Measurements from ENCODE around the gene ABCC10. TPM values are rescaled to one million over a fixed set of nuclear protein-coding genes. Genes with fewer than 3 reads are reported as not detected.
"Not testable (repeated sequence)": the region's sequence is repeated elsewhere in the genome, so short reads cannot be mapped to it uniquely, and the experiment has no call there.

ABCC10 gene
- total RNA-seq, 4 donors from 2014 or later = 0.59 to 35.5 (median 10.7) TPM

DNA sequence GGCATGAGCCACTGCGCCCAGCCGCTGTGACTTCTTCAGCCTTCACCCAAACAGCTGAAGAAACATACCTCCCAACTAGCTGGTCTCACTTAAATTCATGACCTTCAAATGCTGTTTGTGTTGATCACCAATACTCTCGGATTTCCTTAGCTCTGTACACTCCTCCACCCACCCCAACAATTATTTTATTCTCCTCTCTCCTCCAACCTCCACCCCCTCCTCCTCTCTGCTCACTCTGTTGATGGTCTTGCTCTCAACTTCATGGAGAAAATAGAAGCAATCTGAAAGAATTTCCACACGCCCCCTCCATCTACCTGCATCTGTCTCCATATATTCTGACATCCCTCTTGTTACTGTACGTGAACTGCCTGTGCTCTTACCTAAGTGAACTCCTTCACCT, 34.6 kb downstream of the ABCC10 start:
- H3K36me3 ChIP-seq = no peaks in the 10 kb centered on the region
- TF ChIP-seq, protein P1, sequence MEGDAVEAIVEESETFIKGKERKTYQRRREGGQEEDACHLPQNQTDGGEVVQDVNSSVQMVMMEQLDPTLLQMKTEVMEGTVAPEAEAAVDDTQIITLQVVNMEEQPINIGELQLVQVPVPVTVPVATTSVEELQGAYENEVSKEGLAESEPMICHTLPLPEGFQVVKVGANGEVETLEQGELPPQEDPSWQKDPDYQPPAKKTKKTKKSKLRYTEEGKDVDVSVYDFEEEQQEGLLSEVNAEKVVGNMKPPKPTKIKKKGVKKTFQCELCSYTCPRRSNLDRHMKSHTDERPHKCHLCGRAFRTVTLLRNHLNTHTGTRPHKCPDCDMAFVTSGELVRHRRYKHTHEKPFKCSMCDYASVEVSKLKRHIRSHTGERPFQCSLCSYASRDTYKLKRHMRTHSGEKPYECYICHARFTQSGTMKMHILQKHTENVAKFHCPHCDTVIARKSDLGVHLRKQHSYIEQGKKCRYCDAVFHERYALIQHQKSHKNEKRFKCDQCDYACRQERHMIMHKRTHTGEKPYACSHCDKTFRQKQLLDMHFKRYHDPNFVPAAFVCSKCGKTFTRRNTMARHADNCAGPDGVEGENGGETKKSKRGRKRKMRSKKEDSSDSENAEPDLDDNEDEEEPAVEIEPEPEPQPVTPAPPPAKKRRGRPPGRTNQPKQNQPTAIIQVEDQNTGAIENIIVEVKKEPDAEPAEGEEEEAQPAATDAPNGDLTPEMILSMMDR (IDR thresholded peaks at IDR 0.05) = no peak
- no peak for TF ChIP-seq POLR2A (IDR thresholded peaks at IDR 0.05)
- H3K4me1 ChIP-seq = no peaks in the 10 kb centered on the region
- no peak overlapping the region for H3K27ac ChIP-seq
- intact Hi-C loops (cut with DNase I; ENCODE audit: low total_unique reads) = no loop called here
- DNase-seq = no peak
- no peaks in the 10 kb centered on the region for H3K9me3 ChIP-seq
- no peak overlapping the region for H3K4me3 ChIP-seq
- H3K27me3 ChIP-seq = peaks cover 0 to 28% of the 10 kb centered on the region in 2 donors

DNA sequence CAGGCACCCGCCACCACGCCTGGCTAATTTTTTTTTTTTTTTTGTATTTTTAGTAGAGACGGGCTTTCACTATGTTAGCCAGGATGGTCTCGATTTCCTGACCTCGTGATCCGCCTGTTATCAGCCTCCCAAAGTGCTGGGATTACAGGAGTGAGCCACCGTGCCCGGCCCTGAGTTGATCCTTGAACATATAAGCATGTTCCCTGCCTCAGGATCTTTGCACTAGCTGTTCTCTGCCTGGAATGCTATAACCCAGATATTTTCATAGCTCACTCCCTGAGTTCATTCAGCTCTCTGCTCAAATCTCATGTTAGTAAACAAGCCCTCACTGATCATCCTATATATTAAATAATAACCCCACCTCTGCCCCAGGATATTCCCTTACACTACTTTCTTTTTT, 37.0 kb downstream of the ABCC10 start:
- Histone ChIP-seq H3K36me3 (no peaks in the 10 kb centered on the region), H3K27ac (no peak overlapping the region), H3K4me3 (no peak overlapping the region), H3K4me1 (no peaks in the 10 kb centered on the region), H3K27me3 (peaks cover 0 to 12% of the 10 kb centered on the region in 2 donors), H3K9me3 (no peaks in the 10 kb centered on the region)
- no peak for DNase-seq
- intact Hi-C loops (cut with DNase I; ENCODE audit: low total_unique reads) = no loop called here
- TF ChIP-seq, protein P1 (IDR thresholded peaks at IDR 0.05) = no peak
- no peak for TF ChIP-seq POLR2A (IDR thresholded peaks at IDR 0.05)

GRCh38 chr6:43465948-43466347, 38.6 kb downstream of the ABCC10 start:
- H3K9me3 ChIP-seq = no peaks in the 10 kb centered on the region
- H3K4me1 ChIP-seq = no peaks in the 10 kb centered on the region
- no peaks in the 10 kb centered on the region for H3K36me3 ChIP-seq
- no peak overlapping the region for H3K27ac ChIP-seq
- TF ChIP-seq POLR2A (IDR thresholded peaks at IDR 0.05) = no peak
- TF ChIP-seq, protein P1 (IDR thresholded peaks at IDR 0.05) = no peak
- intact Hi-C loops (cut with DNase I; ENCODE audit: low total_unique reads) = no loop called here
- H3K4me3 ChIP-seq = no peak overlapping the region
- no peak for DNase-seq
- no peaks in the 10 kb centered on the region for H3K27me3 ChIP-seq

DNA sequence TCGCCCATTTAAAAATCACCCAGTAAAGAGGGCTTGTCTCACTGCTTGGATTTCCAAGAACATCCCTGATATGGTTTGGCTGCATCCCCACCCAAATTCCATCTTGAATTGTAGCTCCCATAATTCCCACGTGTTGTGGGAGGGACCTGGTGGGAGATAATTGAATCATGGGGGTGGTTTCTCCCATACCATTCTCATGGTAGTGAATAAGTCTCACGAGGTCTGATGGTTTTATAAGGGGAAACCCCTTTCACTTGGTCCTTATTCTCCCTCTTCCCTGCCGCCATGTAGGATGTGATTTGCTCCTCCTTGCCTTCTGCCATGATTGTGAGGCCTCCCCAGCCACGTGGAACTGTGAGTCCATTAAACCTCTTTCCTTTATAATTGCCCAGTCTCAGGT, 39.9 kb downstream of the ABCC10 start:
- DNase-seq; H3K27me3 ChIP-seq; H3K4me3 ChIP-seq; H3K4me1 ChIP-seq; H3K27ac ChIP-seq; H3K36me3 ChIP-seq; intact Hi-C loops (cut with DNase I; ENCODE audit: low total_unique reads); H3K9me3 ChIP-seq: not testable (repeated sequence)

GRCh38 chr6:43467752-43468151, 40.4 kb downstream of the ABCC10 start:
- no peak overlapping the region for H3K27ac ChIP-seq
- DNase-seq = no peak
- TF ChIP-seq POLR2A (IDR thresholded peaks at IDR 0.05) = no peak
- TF ChIP-seq, protein P1 (IDR thresholded peaks at IDR 0.05) = no peak
- intact Hi-C loops (cut with DNase I; ENCODE audit: low total_unique reads) = no loop called here
- H3K4me3 ChIP-seq = no peak overlapping the region
- H3K27me3 ChIP-seq = no peaks in the 10 kb centered on the region
- no peaks in the 10 kb centered on the region for H3K36me3 ChIP-seq
- no peaks in the 10 kb centered on the region for H3K4me1 ChIP-seq
- H3K9me3 ChIP-seq = no peaks in the 10 kb centered on the region

- Histone ChIP-seq H3K36me3 (no peaks in the 10 kb centered on the region), H3K4me1 (no peaks in the 10 kb centered on the region), H3K4me3 (no peak overlapping the region), H3K27ac (no peak overlapping the region), H3K27me3 (no peaks in the 10 kb centered on the region), H3K9me3 (no peaks in the 10 kb centered on the region)
- intact Hi-C loops (cut with DNase I; ENCODE audit: low total_unique reads) = no loop called here
- no peak for DNase-seq
- TF ChIP-seq, protein P1 (IDR thresholded peaks at IDR 0.05) = no peak
- no peak for TF ChIP-seq POLR2A (IDR thresholded peaks at IDR 0.05)
Measured at GRCh38 chr6:43468240-43468639, 40.9 kb downstream of the ABCC10 start.
